Upper lobe of left lung (tissue), 4 donors: ENCODE results near the gene MEIOSIN.

Experiments used
- CTCF ChIP-seq, 6 experiments: fragments of 450-650 bp in 4 of 6; fragments of 200-600 bp in 2 of 6; sonication (generic) in 2 of 6; IDR thresholded peaks; one replicate each; pipeline ENCODE4 v1.5.1; 2016 to 2019; ENCODE audit warnings: antibody characterized with exemption in 6 of 6
- EP300 ChIP-seq, 4 donors: sonication (generic); formaldehyde crosslinking; IDR thresholded peaks; one replicate each; pipeline ENCODE4 v1.5.1; 2017; ENCODE audit warnings: antibody characterized with exemption in 4 of 4, control low read depth in 2 of 4
- POLR2A ChIP-seq, 4 donors: fragments of 450-650 bp; IDR thresholded peaks; one replicate each; pipeline ENCODE4 v1.5.1; 2016 to 2017; ENCODE audit warnings: antibody characterized with exemption in 4 of 4, mild to moderate bottlenecking in 2 of 4
- POLR2AphosphoS5 ChIP-seq, 2 donors: sonication (generic); formaldehyde crosslinking; IDR thresholded peaks; one replicate each; pipeline ENCODE4 v1.5.1; 2017; ENCODE audit warnings: antibody characterized with exemption in 2 of 2

- TF ChIP-seq CTCF (IDR thresholded peaks at IDR 0.05) (no peak), POLR2A (IDR thresholded peaks at IDR 0.05) (no peak), POLR2AphosphoS5 (IDR thresholded peaks at IDR 0.05) (no peak), EP300 (IDR thresholded peaks at IDR 0.05) (no peak)
Observed at GRCh38 chr19:45768655-45768983, 35.4 kb downstream of the MEIOSIN start.
